Measurements from ENCODE around the gene NFATC2. TPM values are rescaled to one million over a fixed set of nuclear protein-coding genes. Genes with fewer than 3 reads are reported as not detected.
A peak's percentile ranks its signal among the peaks of the same experiment; 100 is the strongest.

NFATC2 gene
- total and polyA plus RNA-seq, 2 of the 4 experiments (the other 2 are of a cell fraction): 0.18 to 0.38 TPM

DNA sequence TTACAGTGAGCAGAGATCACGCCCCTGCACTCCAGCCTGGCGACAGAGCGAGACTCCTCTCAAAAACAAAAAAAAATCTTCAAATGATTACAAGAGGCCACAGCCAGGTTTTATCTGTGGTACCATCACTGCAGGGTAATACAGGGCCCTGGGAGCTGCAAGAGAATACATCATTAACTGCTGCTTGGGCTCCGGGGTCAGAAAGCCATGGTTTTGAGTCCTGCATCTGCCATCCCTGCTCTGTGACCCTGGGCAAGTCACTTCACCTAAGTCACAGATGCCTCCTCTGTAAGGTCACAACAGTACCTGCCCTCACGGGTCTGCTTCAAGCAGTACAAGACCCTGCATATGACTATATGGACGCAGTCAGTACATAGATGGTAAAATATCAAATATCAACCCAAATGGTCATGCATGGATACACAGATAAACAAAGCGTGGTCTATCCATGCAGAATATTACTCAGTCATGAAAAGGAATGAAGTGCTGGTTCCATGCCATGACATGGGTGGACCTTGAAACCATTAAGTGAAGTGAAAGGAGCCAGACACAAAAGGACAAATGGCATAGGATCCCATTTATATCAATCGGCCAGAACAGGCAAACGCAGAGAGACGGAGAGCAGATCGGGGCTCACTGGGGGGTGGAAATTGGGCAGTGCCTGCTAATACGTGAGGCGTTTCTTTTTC is 83.6 kb downstream of the NFATC2 start:
- H3K23ac ChIP-seq (ENCODE audit: low read depth, low read length): no peak overlapping the region
- DNase-seq (no peak), ATAC-seq (ENCODE audit: low read depth) (no peak)
- H3K9me1 ChIP-seq (ENCODE audit: insufficient read depth, low read length): no peaks in the 10 kb centered on the region
- H3K4ac ChIP-seq (ENCODE audit: low read depth, low read length): no peak overlapping the region
- no peak overlapping the region for H2BK120ac ChIP-seq (ENCODE audit: low read depth, low read length)
- no peak overlapping the region for H4K8ac ChIP-seq (ENCODE audit: low read depth in 2 of 2, low read length in 2 of 2)
- H3K56ac ChIP-seq (ENCODE audit: extremely low read depth, insufficient read depth, low read length): no peak overlapping the region
- no peaks in the 10 kb centered on the region for H3K27me3 ChIP-seq (ENCODE audit: control insufficient read depth, insufficient read depth, low read length)
- no peak overlapping the region; the same call in 1 of the 2 replicates for H2BK20ac ChIP-seq (ENCODE audit: low read depth, low read length)
- H3K9ac ChIP-seq (ENCODE audit: low read depth, low read length): no peak overlapping the region
- H2AK9ac ChIP-seq (replicated peaks; ENCODE audit: low read depth, low read length, poor library complexity): no peak overlapping the region
- POLR2A ChIA-PET (ENCODE audit: unreplicated experiment): no interaction called here
- H3K36me3 ChIP-seq (ENCODE audit: control insufficient read depth, insufficient read depth, low read length): no peaks in the 10 kb centered on the region
- H3K4me2 ChIP-seq (ENCODE audit: low read depth, low read length): no peak overlapping the region
- TF ChIP-seq RFX5 (IDR thresholded peaks at IDR 0.05; ENCODE audit: low read depth, low read length): no peak
- H3K18ac ChIP-seq (ENCODE audit: low read depth, low read length): no peak overlapping the region
- H3K79me1 ChIP-seq (ENCODE audit: low read depth in 1 of 2, low read length in 2 of 2): no peaks in the 10 kb centered on the region
- in situ Hi-C loops (cut with MboI; ENCODE audit: low sequenced_read_pairs): no loop called here
- CTCF ChIA-PET: no interaction called here
- no TSS peak for BruUV-seq (replicated peaks)
- no peak overlapping the region for H3K4me3 ChIP-seq (ENCODE audit: insufficient read depth, low read depth, low read length)
- dilution Hi-C loops (cut with HindIII; ENCODE audit: low sequenced_read_pairs, unreplicated experiment): no loop called here
- H4K20me1 ChIP-seq (ENCODE audit: insufficient read depth, low read length): no peaks in the 10 kb centered on the region
- H2AFZ ChIP-seq (replicated peaks; ENCODE audit: low read length, poor library complexity): no peak overlapping the region
- H3K4me1 ChIP-seq (ENCODE audit: control insufficient read depth, insufficient read depth, low read length): peaks cover 19% of the 10 kb centered on the region
- intact Hi-C loops (cut with micrococcal nuclease): no loop called here
- no peak overlapping the region for H4K5ac ChIP-seq (ENCODE audit: low read depth, low read length)
- no peak overlapping the region for H3K14ac ChIP-seq (replicated peaks; ENCODE audit: low read depth, low read length)
- H2BK5ac ChIP-seq (ENCODE audit: low read depth, low read length, poor library complexity, severe bottlenecking): no peak overlapping the region
- H2BK15ac ChIP-seq (ENCODE audit: low read depth, low read length): no peak overlapping the region
- 100% methylated on average over 6 of the region's 13 CpGs; no CpG with 5 or more reads in 1 of the 2 experiments for WGBS, 2 experiments (ENCODE audit: extremely low coverage in 2 of 2, insufficient read length in 1 of 2)
- peak overlapping the region; percentile 4; the same call in 1 of the 2 replicates for H2AK5ac ChIP-seq (ENCODE audit: low read depth, low read length)
- no peak overlapping the region for H3K27ac ChIP-seq (ENCODE audit: insufficient read depth, low read length)
- H4K91ac ChIP-seq (ENCODE audit: insufficient read depth, low read depth, low read length): no peak overlapping the region
- H3K9me3 ChIP-seq (ENCODE audit: control insufficient read depth, insufficient read depth, low read length): no peaks in the 10 kb centered on the region; the same call in 1 of the 2 replicates

Measured in IMR-90 (cell line).